ENCODE measurements around the gene PIGS. TPM values are rescaled to one million over a fixed set of nuclear protein-coding genes. Genes with fewer than 3 reads are reported as not detected.

PIGS gene
- total RNA-seq, 2 experiments from 2014 or later = 73.8 to 76.4 TPM

DNA sequence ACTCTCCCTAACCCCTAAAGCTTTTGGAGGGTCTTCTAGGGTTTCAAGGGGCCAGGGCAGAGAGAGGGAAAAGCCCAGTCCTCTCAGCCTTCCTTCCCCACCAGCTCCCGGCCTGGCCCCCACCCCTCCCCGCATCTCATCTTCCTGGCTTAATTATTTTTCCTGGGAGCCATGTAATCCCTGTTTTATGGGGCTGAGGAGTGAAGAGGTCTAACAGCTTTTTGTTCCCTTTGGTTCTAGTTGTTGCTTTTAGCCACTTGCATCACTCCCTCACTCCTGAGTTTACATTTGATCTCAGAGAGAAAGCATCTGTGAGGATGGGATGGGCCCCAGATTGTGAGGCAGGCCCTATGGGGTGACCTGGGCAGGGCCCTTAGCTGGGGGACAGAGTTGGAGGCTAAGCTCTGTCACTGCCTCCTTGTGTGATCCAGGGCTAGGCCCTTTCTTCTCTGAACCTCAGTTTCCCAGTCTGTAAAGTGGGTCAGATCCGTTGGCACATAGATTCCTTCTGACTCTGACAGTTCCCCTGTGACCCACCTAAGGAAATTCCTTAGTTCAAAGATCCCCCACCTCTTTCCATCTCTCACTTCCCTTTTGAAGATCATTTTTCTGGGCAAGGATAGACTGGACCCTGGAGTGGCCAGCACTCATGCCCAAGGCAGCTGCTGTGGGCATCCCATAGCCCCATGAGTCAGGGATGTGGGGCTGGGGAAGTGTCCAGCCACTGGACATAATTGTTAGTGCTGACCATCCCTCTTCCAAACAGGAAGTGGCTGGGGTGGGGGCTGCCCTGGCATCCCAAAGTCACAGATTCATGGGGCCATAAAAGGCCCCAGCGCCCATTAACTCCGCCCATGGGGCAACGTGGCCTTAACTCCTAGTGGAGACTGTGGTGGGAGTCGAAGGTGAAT lies 39.0 kb downstream of the PIGS start:
- Histone ChIP-seq H3K27ac (ENCODE audit: low read depth in 1 of 2, low read length in 2 of 2) (no peak overlapping the region), H3K27me3 (ENCODE audit: control insufficient read depth in 1 of 2, insufficient read depth in 2 of 2, low read length in 2 of 2) (no peaks in the 10 kb centered on the region), H3K9me3 (ENCODE audit: control insufficient read depth in 1 of 2, insufficient read depth in 1 of 2, low read length in 2 of 2) (no peaks in the 10 kb centered on the region), H3K36me3 (ENCODE audit: insufficient read depth, low read length) (no peaks in the 10 kb centered on the region), H3K4me1 (ENCODE audit: insufficient read depth, low read length) (no peaks in the 10 kb centered on the region), H3K4me3 (ENCODE audit: low read length) (no peak overlapping the region)
- Mint-ChIP-seq H3K4me3 (no peak overlapping the region), H3K36me3 (ENCODE audit: low read depth) (no peaks in the 10 kb centered on the region), H3K4me1 (ENCODE audit: low read depth) (no peaks in the 10 kb centered on the region), H3K9me3 (no peaks in the 10 kb centered on the region), H3K27ac (no peak overlapping the region), H3K27me3 (no peaks in the 10 kb centered on the region)
- no peak for TF ChIP-seq CTCF (IDR thresholded peaks at IDR 0.05)
- POLR2A ChIA-PET = no interaction called here
- ATAC-seq (ENCODE audit: poor library complexity) = no peak
- intact Hi-C loops (cut with DNase I, micrococcal nuclease) = no loop called here
- DNase-seq = no peak
- CTCF ChIA-PET = no interaction called here

DNA sequence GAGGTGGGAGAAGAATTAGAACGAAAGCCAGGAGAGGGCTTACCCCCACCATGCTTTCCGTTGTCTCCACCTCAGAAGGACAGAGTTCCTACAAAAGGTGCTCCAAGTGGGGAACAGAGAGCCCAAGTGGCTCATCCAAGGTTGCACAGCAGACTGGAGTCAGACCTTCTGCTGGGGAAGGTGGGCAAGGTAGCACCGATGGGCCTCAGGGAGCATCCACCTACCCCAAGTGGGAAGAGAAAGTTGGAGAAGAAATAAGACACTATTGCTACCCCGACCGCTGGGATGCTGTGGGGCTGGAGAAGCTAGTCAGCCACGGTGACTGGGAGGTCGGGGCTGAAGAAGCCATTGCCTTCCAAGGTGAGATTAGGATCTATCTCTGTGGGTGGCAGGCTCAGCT lies 40.4 kb downstream of the PIGS start:
- no peaks in the 10 kb centered on the region for H3K4me1 ChIP-seq (ENCODE audit: insufficient read depth, low read length)
- H3K27me3 Mint-ChIP-seq = no peaks in the 10 kb centered on the region
- no peak overlapping the region for H3K27ac Mint-ChIP-seq
- no peaks in the 10 kb centered on the region for H3K9me3 Mint-ChIP-seq
- POLR2A ChIA-PET = no interaction called here
- no peaks in the 10 kb centered on the region for H3K27me3 ChIP-seq (ENCODE audit: control insufficient read depth in 1 of 2, insufficient read depth in 2 of 2, low read length in 2 of 2)
- H3K36me3 Mint-ChIP-seq (ENCODE audit: low read depth) = no peaks in the 10 kb centered on the region
- CTCF ChIA-PET = no interaction called here
- DNase-seq = no peak
- H3K4me1 Mint-ChIP-seq (ENCODE audit: low read depth) = no peaks in the 10 kb centered on the region
- ATAC-seq (ENCODE audit: poor library complexity) = no peak
- no peak for TF ChIP-seq CTCF (IDR thresholded peaks at IDR 0.05)
- no peaks in the 10 kb centered on the region for H3K36me3 ChIP-seq (ENCODE audit: insufficient read depth, low read length)
- no peaks in the 10 kb centered on the region for H3K9me3 ChIP-seq (ENCODE audit: control insufficient read depth in 1 of 2, insufficient read depth in 1 of 2, low read length in 2 of 2)
- no peak overlapping the region for H3K4me3 Mint-ChIP-seq
- no peak overlapping the region for H3K27ac ChIP-seq (ENCODE audit: low read depth in 1 of 2, low read length in 2 of 2)
- intact Hi-C loops (cut with DNase I, micrococcal nuclease) = no loop called here
- no peak overlapping the region for H3K4me3 ChIP-seq (ENCODE audit: low read length)

DNA sequence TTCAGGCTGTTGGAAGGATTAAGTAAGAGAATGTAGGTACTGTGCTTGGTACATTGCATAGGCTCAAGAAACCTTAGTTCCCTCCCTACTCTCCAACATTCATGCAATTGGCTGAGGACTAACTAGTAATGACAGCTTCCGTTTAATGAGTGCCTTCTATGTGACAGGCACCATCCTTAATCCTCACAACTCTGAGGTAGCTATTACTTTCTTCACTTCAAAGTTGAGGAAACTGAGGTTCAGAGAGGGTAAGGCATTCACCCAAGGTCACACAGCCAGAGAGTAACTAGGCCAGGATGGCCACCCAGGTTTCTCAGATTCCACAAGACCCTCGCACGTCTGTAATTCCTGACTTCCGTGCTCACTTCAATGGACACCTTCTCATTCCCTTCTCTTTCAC lies 41.1 kb downstream of the PIGS start:
- no peak for TF ChIP-seq CTCF (IDR thresholded peaks at IDR 0.05)
- ATAC-seq (ENCODE audit: poor library complexity) (no peak), DNase-seq (no peak)
- ChIA-PET CTCF (no interaction called here), POLR2A (no interaction called here)
- Mint-ChIP-seq H3K27ac (no peak overlapping the region), H3K36me3 (ENCODE audit: low read depth) (no peaks in the 10 kb centered on the region), H3K4me3 (no peak overlapping the region), H3K27me3 (no peaks in the 10 kb centered on the region), H3K9me3 (no peaks in the 10 kb centered on the region), H3K4me1 (ENCODE audit: low read depth) (no peaks in the 10 kb centered on the region)
- Histone ChIP-seq H3K4me1 (ENCODE audit: insufficient read depth, low read length) (no peaks in the 10 kb centered on the region), H3K36me3 (ENCODE audit: insufficient read depth, low read length) (no peaks in the 10 kb centered on the region), H3K4me3 (ENCODE audit: low read length) (no peak overlapping the region), H3K27ac (ENCODE audit: low read depth in 1 of 2, low read length in 2 of 2) (no peak overlapping the region), H3K9me3 (ENCODE audit: control insufficient read depth in 1 of 2, insufficient read depth in 1 of 2, low read length in 2 of 2) (no peaks in the 10 kb centered on the region), H3K27me3 (ENCODE audit: control insufficient read depth in 1 of 2, insufficient read depth in 2 of 2, low read length in 2 of 2) (no peaks in the 10 kb centered on the region)
- intact Hi-C loops (cut with DNase I, micrococcal nuclease) = no loop called here
